HG02973 (cell line): ENCODE results near the gene ADAM22.

ENCODE experiments used
- ATAC-seq: cut with Tn5 transposase; IDR thresholded peaks from one replicate; pipeline ENCODE4 v1.9.1; 2021; ENCODE audit warnings: moderate library complexity; ENCODE audit not compliant: unreplicated experiment

Gene ADAM22

DNA sequence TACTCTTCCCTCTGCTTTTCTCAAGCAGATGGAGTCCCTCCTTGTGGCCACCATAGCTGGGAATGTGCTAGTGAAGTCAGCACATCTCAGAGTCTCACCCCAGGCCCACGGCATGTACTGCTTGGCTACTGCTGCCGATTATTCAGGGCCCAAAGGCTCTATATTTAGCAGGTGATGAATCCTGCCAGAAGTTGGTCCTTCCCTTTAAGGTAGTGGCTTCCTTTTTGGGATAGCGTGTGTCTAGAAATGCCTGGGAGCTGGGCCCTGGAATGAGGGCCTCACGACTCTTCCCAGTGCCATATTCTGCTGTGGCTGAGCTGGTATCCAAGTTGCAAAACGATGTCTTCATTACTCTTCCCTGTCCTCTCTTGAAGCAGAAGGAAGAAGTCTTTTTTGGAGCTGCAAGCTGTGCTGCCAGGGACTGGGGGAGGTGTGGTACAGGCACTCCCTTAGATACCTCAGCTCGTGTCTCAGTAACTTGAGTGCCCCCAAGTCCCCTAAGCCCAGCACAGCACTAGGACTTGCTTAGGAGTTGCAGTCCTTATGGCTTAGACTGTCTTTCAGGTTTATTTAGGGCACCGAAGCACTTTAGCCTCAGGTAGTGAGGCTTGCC is 100.1 kb downstream of the ADAM22 start:
- ATAC-seq = no peak

- no peak for ATAC-seq
These were observed 103.0 kb downstream of the ADAM22 start for GRCh38 chr7:88037050-88037449.

DNA sequence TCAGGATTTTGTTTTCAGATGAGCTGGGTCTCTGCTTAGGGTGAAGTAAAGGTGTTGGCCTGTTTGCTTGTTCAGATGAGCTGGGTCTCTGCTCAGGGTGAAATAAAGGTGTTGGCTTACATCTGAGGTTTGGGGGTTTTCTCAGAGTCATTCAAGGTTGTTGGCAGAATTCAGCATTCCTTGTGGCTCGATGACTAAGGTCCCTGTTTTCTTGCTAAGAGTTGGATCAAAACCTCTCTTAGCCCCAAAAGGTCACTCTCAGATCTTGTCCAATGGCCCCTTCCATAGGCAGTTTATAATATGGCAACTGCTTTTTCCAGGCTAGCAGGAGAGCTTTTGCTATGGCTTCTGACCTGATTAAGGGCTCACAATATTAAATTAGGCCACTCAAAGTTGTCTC is 106.6 kb downstream of the ADAM22 start:
- no peak for ATAC-seq

DNA sequence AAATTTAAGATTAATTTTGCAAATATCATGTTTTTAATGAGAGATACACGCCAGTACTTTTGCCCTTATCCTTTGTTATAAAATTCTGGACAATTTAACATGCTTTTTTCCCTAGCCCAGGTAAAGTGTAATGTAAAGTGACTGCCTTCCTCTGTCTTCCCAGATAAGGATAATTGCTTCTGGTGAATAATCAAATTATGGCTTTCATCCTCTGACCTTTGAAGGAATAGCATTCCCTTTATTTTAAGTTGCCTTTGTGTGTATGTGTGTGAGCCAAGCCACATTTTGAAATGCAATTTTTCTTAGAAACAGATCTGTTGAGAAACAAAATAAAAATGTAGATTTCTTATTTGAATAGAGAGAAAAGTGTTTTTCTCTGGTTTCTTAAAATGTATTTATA is 107.5 kb downstream of the ADAM22 start:
- no peak for ATAC-seq

- ATAC-seq = peak; percentile 44
These were observed 108.1 kb downstream of the ADAM22 start for GRCh38 chr7:88042157-88042556.

DNA sequence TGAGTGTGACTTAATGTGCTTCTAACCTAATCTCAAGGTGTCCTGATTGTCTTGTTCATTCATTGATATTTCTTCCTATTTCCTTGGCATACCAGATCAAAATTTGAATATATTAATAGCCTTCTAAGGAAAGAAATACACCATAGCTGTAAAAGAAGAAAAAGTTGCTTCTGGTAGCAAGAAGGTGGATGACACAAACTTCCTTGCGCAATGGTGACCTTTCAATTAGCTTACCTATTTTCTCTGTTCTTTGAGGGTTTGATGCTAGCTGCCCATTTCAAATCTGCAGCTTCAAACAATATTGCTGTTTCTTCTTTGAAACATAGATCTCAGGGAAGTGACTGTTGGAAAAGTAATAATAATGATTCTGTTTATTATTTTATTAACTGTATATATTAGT is 108.8 kb downstream of the ADAM22 start:
- ATAC-seq = no peak

- ATAC-seq = no peak
These were observed 110.0 kb downstream of the ADAM22 start for GRCh38 chr7:88044069-88044468.

GRCh38 chr7:88046839-88047573 is 113.0 kb downstream of the ADAM22 start:
- no peak for ATAC-seq

DNA sequence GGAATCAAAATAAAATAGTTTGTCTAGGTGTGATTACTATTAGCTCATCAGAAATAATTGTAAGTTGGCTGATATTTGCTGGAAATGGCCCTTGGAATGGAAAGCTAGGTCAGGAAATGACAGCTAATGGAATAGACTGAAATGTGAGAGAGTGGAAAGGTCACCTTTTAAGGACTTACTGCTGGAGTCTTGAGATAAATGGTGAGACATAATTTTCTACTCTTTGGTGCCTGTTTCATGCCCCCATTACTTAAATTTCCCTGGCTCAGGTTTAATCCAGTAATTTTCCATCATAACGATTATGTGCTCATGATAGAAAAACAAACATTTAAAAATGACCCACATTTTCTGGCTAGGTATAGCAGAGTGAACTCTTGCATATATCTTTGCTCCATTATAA is 123.6 kb downstream of the ADAM22 start:
- no peak for ATAC-seq

DNA sequence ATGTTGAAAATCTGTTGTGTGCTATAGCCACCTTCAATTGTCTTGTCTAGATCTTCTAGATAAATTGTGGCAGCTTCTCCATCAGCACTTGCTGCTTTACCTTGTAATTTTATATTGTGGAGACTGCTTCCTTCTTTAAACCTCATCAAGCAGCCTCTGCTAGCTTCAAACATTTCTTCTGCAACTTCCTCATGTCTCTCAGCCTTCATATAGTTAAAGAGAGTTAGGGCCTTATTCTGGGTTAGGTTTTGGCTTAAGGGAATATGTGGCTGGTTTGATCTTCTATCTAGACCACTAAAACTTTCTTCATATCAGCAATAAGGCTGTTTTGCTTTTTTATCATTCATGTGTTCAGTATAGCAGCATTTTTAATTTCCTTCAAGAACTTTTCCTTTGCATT is 128.2 kb downstream of the ADAM22 start:
- no peak for ATAC-seq

- no peak for ATAC-seq
These were observed 135.0 kb downstream of the ADAM22 start for GRCh38 chr7:88069093-88069492.

GRCh38 chr7:88071994-88072714 is 138.1 kb downstream of the ADAM22 start:
- peak; percentile 84 for ATAC-seq

GRCh38 chr7:88072715-88073055 is 138.6 kb downstream of the ADAM22 start:
- ATAC-seq = peak; percentile 24

GRCh38 chr7:88073626-88074025 is 139.6 kb downstream of the ADAM22 start:
- no peak for ATAC-seq

GRCh38 chr7:88075216-88075615 is 141.2 kb downstream of the ADAM22 start:
- ATAC-seq = no peak

GRCh38 chr7:88083883-88084282 is 149.8 kb downstream of the ADAM22 start:
- ATAC-seq = no peak

GRCh38 chr7:88089561-88089960 is 155.5 kb downstream of the ADAM22 start:
- no peak for ATAC-seq

DNA sequence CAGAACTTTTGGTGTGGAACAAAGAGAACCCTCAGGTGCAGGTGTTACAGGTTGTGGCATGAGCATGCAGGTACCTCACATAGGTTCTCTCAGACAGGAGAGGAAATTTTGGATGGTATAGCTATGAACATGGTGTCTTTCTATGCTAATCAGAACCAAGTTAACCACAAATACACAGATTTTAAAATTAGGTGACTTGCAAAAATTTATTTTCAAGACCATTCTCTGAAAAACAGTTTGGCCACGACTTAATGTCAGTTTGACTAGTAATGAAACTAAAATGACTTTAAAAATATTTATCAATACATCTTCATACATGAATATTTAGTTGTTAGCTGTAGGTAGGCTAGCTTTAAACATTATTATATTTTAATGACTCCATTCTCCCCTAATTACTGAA is 156.2 kb downstream of the ADAM22 start:
- ATAC-seq = no peak

DNA sequence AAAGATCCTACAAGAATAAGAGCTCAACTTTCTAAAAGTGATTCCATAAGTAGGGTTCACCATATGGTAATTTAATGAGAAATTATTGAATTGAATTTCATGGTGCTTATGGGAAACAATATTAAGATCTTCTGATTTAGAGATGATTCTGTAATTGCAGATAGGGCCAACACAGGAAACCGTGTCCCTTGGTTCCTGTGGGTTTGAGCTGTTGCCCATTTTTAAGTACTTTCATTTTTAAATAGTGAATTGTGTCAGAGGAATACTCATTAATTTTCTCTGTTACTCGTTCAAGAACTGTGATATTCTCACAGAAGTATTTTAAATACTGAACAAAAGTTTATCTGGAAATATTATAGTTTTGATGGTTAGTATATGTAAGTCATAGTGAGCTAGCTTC is 156.6 kb downstream of the ADAM22 start:
- ATAC-seq = no peak

GRCh38 chr7:88091988-88092675 is 158.1 kb downstream of the ADAM22 start:
- ATAC-seq = no peak

- ATAC-seq = no peak
These were observed 158.6 kb downstream of the ADAM22 start for GRCh38 chr7:88092676-88092999.

DNA sequence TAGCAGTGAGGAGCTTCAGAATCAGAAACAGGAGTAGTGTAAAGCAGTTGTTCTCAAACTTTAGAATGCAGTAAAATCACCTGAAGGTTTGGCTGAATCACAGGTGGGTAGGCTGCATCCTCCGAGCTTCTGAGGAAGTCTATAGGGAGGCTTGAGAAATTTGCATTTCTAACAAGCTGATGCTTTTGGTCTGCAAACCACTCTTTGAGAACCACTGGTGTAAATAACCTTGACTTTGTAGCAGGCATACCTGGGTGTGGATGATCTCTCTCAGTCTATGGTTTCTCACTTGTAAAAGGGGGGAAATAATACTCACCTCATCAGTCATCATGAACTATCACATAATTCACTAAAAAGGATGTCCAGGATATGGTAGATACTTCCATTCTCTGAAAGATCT is 167.7 kb downstream of the ADAM22 start:
- ATAC-seq = no peak
